Neuronal stem cell (in vitro differentiated cells): ENCODE results near the gene SLIRP. TPM values are rescaled to one million over a fixed set of nuclear protein-coding genes. Genes with fewer than 3 reads are reported as not detected.
"Not testable (repeated sequence)": the region's sequence is repeated elsewhere in the genome, so short reads cannot be mapped to it uniquely, and the experiment has no call there.

ENCODE experiments used
- DNase-seq: peaks from one replicate; pipeline ENCODE4 v3.0.0-alpha.2; 2013; ENCODE audit warnings: low spot score
- H2AFZ ChIP-seq: one replicate; pipeline ENCODE4 v1.6.1; 2013; ENCODE audit warnings: mild to moderate bottlenecking, low read length, inconsistent platforms
- H2AK5ac ChIP-seq: 2 replicates; pipeline ENCODE4 v1.6.1; 2013; ENCODE audit warnings: low read depth, mild to moderate bottlenecking, inconsistent platforms, low read length, moderate library complexity, mixed read lengths
- H2BK120ac ChIP-seq: 2 replicates; pipeline ENCODE4 v1.6.1; 2013; ENCODE audit warnings: low read depth, mild to moderate bottlenecking, inconsistent platforms, low read length, moderate library complexity, mixed read lengths
- H2BK12ac ChIP-seq: one replicate; pipeline ENCODE4 v1.6.1; 2013; ENCODE audit warnings: low read length, inconsistent platforms
- H2BK15ac ChIP-seq: 2 replicates; pipeline ENCODE4 v1.6.1; 2013; ENCODE audit warnings: mild to moderate bottlenecking, low read length, inconsistent platforms, mixed read lengths
- H2BK5ac ChIP-seq: one replicate; pipeline ENCODE4 v1.6.1; 2013; ENCODE audit warnings: inconsistent platforms, mild to moderate bottlenecking, low read length, moderate library complexity
- H3K14ac ChIP-seq: one replicate; pipeline ENCODE4 v1.6.1; 2013; ENCODE audit warnings: low read length, inconsistent platforms
- H3K18ac ChIP-seq: 2 replicates; pipeline ENCODE4 v1.6.1; 2013; ENCODE audit warnings: low read length, inconsistent platforms
- H3K23ac ChIP-seq: 2 replicates; pipeline ENCODE4 v1.6.1; 2013; ENCODE audit warnings: low read depth, mild to moderate bottlenecking, mixed read lengths, low read length, inconsistent platforms; ENCODE audit not compliant: poor library complexity
- H3K27ac ChIP-seq: replicated peaks from 3 replicates; pipeline ENCODE4 v1.5.1; 2013; ENCODE audit warnings: low read length, inconsistent platforms
- H3K27me3 ChIP-seq, 3 experiments: 2 replicates each; pipeline ENCODE4 v1.6.1; 2013; ENCODE audit warnings: low read length in 3 of 3, mild to moderate bottlenecking in 2 of 3, inconsistent platforms in 1 of 3, low read depth in 1 of 3, mixed read lengths in 1 of 3, moderate library complexity in 1 of 3; ENCODE audit not compliant: control insufficient read depth in 3 of 3, insufficient read depth in 3 of 3
- H3K36me3 ChIP-seq, 2 donors: replicated peaks in 1 of 2; 2 replicates each; pipeline ENCODE4 v1.6.1; 2013; ENCODE audit warnings: low read length in 2 of 2; ENCODE audit not compliant: control insufficient read depth in 2 of 2, insufficient read depth in 2 of 2
- H3K4ac ChIP-seq: 2 replicates; pipeline ENCODE4 v1.6.1; 2013; ENCODE audit warnings: inconsistent platforms, mild to moderate bottlenecking, low read length, moderate library complexity
- H3K4me1 ChIP-seq, 2 donors: 1 replicate in 1 of 2; 2 replicates in 1 of 2; pipeline ENCODE4 v1.6.1; 2013; ENCODE audit warnings: low read length in 2 of 2, low read depth in 1 of 2; ENCODE audit not compliant: control insufficient read depth in 2 of 2, insufficient read depth in 1 of 2
- H3K4me2 ChIP-seq: one replicate; pipeline ENCODE4 v1.6.1; 2013; ENCODE audit warnings: mild to moderate bottlenecking, low read length, inconsistent platforms; ENCODE audit not compliant: insufficient read depth, poor library complexity, severe bottlenecking
- H3K4me3 ChIP-seq, 2 donors: 2 replicates each; pipeline ENCODE4 v1.5.1; 2013; ENCODE audit warnings: low read length in 2 of 2, mild to moderate bottlenecking in 2 of 2, inconsistent platforms in 1 of 2, moderate library complexity in 1 of 2
- H3K79me1 ChIP-seq: one replicate; pipeline ENCODE4 v1.6.1; 2013; ENCODE audit warnings: low read depth, mild to moderate bottlenecking, inconsistent platforms, low read length, moderate library complexity
- H3K9ac ChIP-seq: one replicate; pipeline ENCODE4 v1.6.1; 2013; ENCODE audit warnings: mild to moderate bottlenecking, low read depth, low read length, inconsistent platforms; ENCODE audit not compliant: poor library complexity
- H3K9me3 ChIP-seq, 2 donors: replicated peaks in 1 of 2; 2 replicates each; pipeline versions ENCODE3 to v1.6.1; 2013; ENCODE audit warnings: low read length in 2 of 2, mild to moderate bottlenecking in 2 of 2, inconsistent platforms in 1 of 2, low read depth in 1 of 2, mixed read lengths in 1 of 2, moderate library complexity in 1 of 2; ENCODE audit not compliant: control insufficient read depth in 2 of 2, insufficient read depth in 1 of 2
- H4K8ac ChIP-seq: one replicate; pipeline ENCODE4 v1.6.1; 2013; ENCODE audit warnings: low read depth, mild to moderate bottlenecking, inconsistent platforms, low read length, moderate library complexity
- H4K91ac ChIP-seq: one replicate; pipeline ENCODE4 v1.6.1; 2013; ENCODE audit warnings: low read length, low read depth, mild to moderate bottlenecking, inconsistent platforms; ENCODE audit not compliant: poor library complexity
- WGBS, 2 donors: extraction: QIAGEN DNeasy Blood & Tissue Kit; methylation state at CpG; one replicate each; pipeline ENCODE4 v1.1.7; 2013; ENCODE audit warnings: missing lambda C conversion rate in 2 of 2, mixed read lengths in 1 of 2; ENCODE audit not compliant: insufficient read length in 2 of 2, insufficient replicate concordance in 1 of 2; ENCODE audit errors: extremely low coverage in 2 of 2; 5-methylcytosine and 5-hydroxymethylcytosine counted together
- polyA plus RNA-seq, 2 experiments: library from polyadenylated mRNA; stranded (reverse); fragments of 200-250 nt; gene quantifications; one replicate each; pipeline ENCODE4 v1.2.3, GENCODE V29; 2013

Gene SLIRP
- 375 TPM for polyA plus RNA-seq (2013, experiment 1 of 2)
- 379 TPM for polyA plus RNA-seq (2013, experiment 2 of 2)

DNA sequence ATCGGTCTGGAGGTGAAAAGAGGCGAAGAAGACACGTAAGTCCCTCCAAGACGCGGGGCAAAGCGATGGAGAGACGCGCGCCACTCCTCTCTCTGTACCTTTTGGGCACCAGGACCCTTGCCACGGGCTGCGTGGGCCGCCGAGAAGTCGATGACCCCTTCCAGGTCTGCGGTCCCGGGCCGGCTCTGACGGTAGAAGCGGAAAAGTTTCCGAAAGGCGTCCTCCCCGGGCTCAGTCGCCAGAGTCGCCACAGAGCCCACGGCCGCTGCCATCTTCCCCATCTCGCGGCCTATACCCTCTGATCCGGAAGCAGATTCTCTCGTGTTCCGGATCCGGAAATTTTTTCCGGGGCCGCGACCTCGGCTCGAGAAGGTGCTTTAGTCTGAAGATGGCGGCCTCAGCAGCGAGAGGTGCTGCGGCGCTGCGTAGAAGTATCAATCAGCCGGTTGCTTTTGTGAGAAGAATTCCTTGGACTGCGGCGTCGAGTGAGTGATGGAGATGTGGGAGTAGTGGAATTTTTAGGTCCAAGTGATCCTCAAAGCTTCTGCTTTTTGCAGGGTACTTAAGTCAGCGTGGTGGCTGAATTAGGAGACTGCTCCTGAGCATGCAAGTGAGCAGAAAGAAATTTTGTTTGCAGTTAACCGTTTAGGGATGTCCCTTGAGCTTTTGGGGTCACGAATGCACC is at the start of gene SLIRP, which contains the start of gene ALKBH1:
Gene SLIRP, plus strand, starts transcription at position 380 of the 685 bp plus-strand sequence. Its CDS starts 9 bp downstream, at position 389.
Gene ALKBH1, minus strand, starts transcription at position 300 of the 685 bp plus-strand sequence. Its CDS starts 19 bp downstream, at position 281.
- H3K18ac ChIP-seq = peak within 1 kb of the TSS; percentile 88
- peaks cover 4 to 14% of the 10 kb centered on the region in 2 donors for H3K4me1 ChIP-seq
- no peaks in the 10 kb centered on the region for H3K27me3 ChIP-seq
- H2AK5ac ChIP-seq = no peak within 1 kb of the TSS
- H3K9ac ChIP-seq = peak within 1 kb of the TSS; percentile 78
- H2BK120ac ChIP-seq = no peak within 1 kb of the TSS
- no CpG with 5 or more reads among the region's 49 CpGs for WGBS, 2 donors
- H2BK5ac ChIP-seq = no peak within 1 kb of the TSS
- H4K91ac ChIP-seq = no peak within 1 kb of the TSS
- H3K4me2 ChIP-seq = peak within 1 kb of the TSS; percentile 78
- H3K23ac ChIP-seq = peak within 1 kb of the TSS; percentile 35
- peaks cover 13 to 51% of the 10 kb centered on the region in 2 donors for H3K36me3 ChIP-seq
- no peaks in the 10 kb centered on the region for H3K9me3 ChIP-seq
- DNase-seq = peak; percentile 79
- H3K79me1 ChIP-seq = peaks cover 4% of the 10 kb centered on the region
- H2AFZ ChIP-seq = peak within 1 kb of the TSS; percentile 92
- H3K27ac ChIP-seq = peak within 1 kb of the TSS; percentile 48
- H4K8ac ChIP-seq = no peak within 1 kb of the TSS
- H2BK15ac ChIP-seq = no peak within 1 kb of the TSS
- no peak within 1 kb of the TSS for H2BK12ac ChIP-seq
- peak within 1 kb of the TSS; percentile 97 to 98 for H3K4me3 ChIP-seq
- H3K14ac ChIP-seq = no peak within 1 kb of the TSS
- no peak within 1 kb of the TSS for H3K4ac ChIP-seq

DNA sequence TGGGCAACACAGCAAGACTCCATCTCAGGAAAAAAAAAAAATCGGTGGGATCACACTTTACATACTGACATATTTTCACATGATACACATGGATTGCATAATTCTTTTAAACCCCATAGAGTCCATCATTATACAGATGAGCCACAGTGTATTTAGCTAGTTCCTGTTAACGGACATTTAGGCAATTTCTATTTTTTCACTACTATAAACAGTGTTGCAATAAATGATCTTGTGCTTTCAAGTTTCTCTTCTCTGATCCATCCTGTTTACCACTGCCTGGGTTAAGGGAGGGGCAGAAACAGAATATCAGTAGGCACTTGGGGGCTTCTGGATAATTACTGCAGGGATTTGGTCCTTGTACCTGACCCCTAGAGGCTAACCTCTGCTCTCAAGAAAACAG is 48.1 kb upstream of the SLIRP start:
- no peak overlapping the region for H2AFZ ChIP-seq
- H3K4me3 ChIP-seq = no peak overlapping the region
- H3K18ac ChIP-seq = no peak overlapping the region
- H3K27me3 ChIP-seq = no peaks in the 10 kb centered on the region
- H4K8ac ChIP-seq = no peak overlapping the region
- no peak overlapping the region for H3K9ac ChIP-seq
- no peak overlapping the region for H3K4ac ChIP-seq
- no peak overlapping the region for H2BK12ac ChIP-seq
- no peaks in the 10 kb centered on the region for H3K9me3 ChIP-seq
- no peak overlapping the region for H3K4me2 ChIP-seq
- no peak for DNase-seq
- H3K4me1 ChIP-seq = peaks cover 10 to 15% of the 10 kb centered on the region in 2 donors
- no peak overlapping the region for H2AK5ac ChIP-seq
- H2BK5ac ChIP-seq = no peak overlapping the region
- no peak overlapping the region for H4K91ac ChIP-seq
- H3K79me1 ChIP-seq = no peaks in the 10 kb centered on the region
- no peak overlapping the region for H3K27ac ChIP-seq
- WGBS, 2 donors = no CpG with 5 or more reads among the region's 2 CpGs
- H3K14ac ChIP-seq = no peak overlapping the region
- peak overlapping the region; percentile 79 for H2BK15ac ChIP-seq
- H3K36me3 ChIP-seq = no peaks in the 10 kb centered on the region
- no peak overlapping the region for H2BK120ac ChIP-seq
- H3K23ac ChIP-seq = no peak overlapping the region

DNA sequence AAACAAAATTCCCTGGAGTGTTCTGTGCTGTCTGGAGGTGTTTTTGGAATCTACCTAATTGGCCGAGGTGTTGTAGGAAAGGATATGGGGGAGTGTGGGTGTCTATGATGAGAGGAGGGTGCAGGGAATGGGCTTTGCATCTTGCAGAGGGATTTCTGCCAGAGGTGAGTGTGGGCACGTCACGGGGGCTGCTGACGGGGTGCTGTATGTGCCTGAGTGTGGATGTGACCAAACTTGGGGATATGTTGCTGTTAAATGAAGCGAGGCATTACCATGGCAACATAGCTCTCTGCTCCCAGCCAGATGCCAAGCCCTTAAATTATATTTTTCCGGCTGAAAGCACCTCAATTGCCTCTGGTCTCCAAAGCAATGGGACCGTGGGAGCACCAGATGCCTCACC is 47.1 kb upstream of the SLIRP start:
- Histone ChIP-seq H4K8ac (no peak overlapping the region), H3K4ac (no peak overlapping the region), H2AFZ (peak overlapping the region; percentile 4), H3K27ac (no peak overlapping the region), H3K14ac (no peak overlapping the region), H3K9ac (no peak overlapping the region), H3K23ac (no peak overlapping the region), H3K18ac (peak overlapping the region; percentile 89), H2AK5ac (no peak overlapping the region), H2BK5ac (peak overlapping the region; percentile 60), H2BK120ac (no peak overlapping the region), H3K4me2 (peak overlapping the region; percentile 26), H3K36me3 (no peaks in the 10 kb centered on the region), H3K4me1 (peaks cover 8 to 12% of the 10 kb centered on the region in 2 donors), H4K91ac (no peak overlapping the region), H3K4me3 (no peak overlapping the region), H2BK12ac (no peak overlapping the region), H3K79me1 (no peaks in the 10 kb centered on the region), H2BK15ac (no peak overlapping the region), H3K9me3 (no peaks in the 10 kb centered on the region), H3K27me3 (no peaks in the 10 kb centered on the region)
- WGBS, 2 donors = no CpG with 5 or more reads among the region's 7 CpGs
- DNase-seq = peak; percentile 6

DNA sequence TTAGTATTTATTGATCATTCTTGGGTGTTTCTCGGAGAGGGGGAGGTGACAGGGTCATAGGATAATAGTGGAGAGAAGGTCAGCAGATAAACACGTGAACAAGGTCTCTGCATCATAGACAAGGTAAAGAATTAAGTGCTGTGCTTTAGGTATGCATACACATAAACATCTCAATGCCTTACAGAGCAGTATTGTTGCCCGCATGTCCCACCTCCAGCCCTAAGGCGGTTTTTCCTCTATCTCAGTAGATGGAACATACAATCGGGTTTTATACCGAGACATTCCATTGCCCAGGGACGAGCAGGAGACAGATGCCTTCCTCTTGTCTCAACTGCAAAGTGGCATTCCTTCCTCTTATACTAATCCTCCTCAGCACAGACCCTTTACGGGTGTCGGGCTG is 46.3 kb upstream of the SLIRP start:
- H4K8ac ChIP-seq, DNase-seq, H3K18ac ChIP-seq, H3K14ac ChIP-seq, H3K9ac ChIP-seq, H3K4ac ChIP-seq, H3K4me2 ChIP-seq, H2BK5ac ChIP-seq, H2BK120ac ChIP-seq, H2BK15ac ChIP-seq, H4K91ac ChIP-seq, H3K27me3 ChIP-seq, H3K4me3 ChIP-seq, H3K36me3 ChIP-seq, H2BK12ac ChIP-seq, H3K9me3 ChIP-seq, H2AK5ac ChIP-seq, H3K27ac ChIP-seq, H3K79me1 ChIP-seq, H3K23ac ChIP-seq: not testable (repeated sequence)
- Histone ChIP-seq H2AFZ (peak overlapping the region; percentile 4), H3K4me1 (peaks cover 8 to 12% of the 10 kb centered on the region in 2 donors)
- WGBS, 2 donors = no CpG with 5 or more reads among the region's 9 CpGs
